HG03060 (cell line): ENCODE data around the gene PEX11B.
A peak's percentile ranks its signal among the peaks of the same experiment; 100 is the strongest.

ENCODE experiments used
- ATAC-seq: cut with Tn5 transposase; IDR thresholded peaks from one replicate; pipeline ENCODE4 v1.9.1; 2021; ENCODE audit warnings: low read depth, moderate number of reproducible peaks; ENCODE audit not compliant: unreplicated experiment

The PEX11B gene, protein sequence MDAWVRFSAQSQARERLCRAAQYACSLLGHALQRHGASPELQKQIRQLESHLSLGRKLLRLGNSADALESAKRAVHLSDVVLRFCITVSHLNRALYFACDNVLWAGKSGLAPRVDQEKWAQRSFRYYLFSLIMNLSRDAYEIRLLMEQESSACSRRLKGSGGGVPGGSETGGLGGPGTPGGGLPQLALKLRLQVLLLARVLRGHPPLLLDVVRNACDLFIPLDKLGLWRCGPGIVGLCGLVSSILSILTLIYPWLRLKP

DNA sequence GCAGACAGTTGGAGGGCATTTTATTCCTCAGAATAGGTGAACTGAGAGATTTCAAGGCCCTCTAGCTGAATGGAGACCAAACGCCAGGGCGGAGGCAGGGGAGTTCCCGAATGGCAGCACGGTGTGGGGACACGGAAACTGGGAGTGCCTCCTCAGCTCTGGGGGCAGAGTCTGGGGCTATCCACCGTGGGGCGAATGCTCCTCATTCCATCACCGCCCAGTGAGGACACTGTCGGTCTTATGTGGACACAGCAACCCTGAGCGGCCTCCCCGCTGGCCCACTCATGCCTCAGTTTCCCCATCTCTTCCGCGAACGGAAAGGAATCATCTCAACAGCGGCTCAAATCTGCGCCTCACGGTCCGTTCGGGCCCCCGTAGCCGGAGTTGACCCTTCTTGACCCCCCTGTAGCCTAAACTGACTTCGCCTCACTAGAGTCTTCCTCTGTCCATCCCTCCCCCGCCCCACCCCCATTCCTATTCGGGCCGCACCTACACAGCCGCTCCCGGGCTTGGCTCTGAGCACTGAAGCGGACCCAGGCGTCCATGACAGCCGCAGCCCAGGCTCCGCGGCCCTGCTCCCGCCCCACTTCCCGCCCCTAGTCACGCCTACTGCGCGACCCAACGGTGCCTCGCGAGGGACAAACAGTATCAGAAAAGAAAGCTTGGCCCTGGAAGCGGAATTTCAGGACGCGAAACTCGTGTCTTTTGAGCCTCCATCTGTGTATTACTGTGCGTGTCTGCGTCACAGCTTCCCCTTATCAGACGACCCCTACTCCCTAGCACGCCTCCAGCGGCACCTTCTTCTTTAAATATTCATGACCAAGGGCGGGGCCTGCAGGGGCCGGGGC lies at the start of gene PEX11B:
Gene PEX11B, minus strand, starts transcription at position 574 of the 848 bp plus-strand sequence. Its CDS starts 29 bp downstream, at position 545.
- peak; percentile 51 for ATAC-seq

DNA sequence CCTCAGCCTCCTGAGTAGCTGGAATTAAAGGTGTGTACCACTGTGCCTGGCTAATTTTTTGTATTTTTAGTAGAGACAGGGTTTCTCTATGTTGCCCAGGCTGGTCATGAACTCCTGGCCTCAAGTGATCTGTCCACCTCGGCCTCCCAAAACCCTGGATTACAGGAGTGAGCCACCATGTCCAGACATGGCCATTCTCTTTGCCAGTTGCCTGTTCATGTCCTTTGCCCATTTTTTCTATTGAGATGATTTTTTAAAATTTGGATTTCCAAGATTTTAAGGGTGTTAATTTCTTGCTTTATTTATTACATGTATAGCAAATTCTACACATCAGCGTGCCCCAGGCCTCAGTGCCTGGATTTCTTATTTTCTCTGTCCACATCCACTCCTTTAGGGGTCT lies 48.8 kb upstream of the PEX11B start:
- ATAC-seq: no peak

DNA sequence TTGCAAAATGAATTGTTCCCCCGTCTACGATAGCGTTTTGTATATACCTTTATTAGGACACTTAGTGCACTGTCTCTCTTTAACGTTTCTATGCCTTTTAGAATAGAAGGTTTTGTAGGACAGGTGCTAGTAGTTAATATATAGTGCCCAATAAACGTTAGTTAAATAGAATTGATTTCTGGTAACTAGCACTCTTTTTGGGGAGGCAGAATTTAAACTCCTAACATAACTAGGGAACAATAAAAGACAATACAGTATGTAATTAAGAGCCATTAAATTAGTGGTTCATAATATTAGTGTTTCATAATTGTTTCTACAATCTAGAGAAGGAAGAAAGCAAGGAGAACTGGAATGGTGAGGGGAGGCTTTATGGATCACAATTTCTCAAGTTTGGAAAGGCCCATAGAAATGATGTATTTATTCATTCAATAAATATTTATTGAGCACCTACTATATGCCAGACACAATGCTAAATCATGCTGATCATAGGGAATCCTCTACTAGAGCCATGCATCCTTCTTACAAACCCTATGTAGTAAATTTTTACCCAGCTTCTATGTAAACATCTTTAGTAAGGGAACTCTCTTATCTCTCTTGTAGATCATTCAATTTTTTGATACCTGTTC lies 46.7 kb upstream of the PEX11B start:
- ATAC-seq: no peak

DNA sequence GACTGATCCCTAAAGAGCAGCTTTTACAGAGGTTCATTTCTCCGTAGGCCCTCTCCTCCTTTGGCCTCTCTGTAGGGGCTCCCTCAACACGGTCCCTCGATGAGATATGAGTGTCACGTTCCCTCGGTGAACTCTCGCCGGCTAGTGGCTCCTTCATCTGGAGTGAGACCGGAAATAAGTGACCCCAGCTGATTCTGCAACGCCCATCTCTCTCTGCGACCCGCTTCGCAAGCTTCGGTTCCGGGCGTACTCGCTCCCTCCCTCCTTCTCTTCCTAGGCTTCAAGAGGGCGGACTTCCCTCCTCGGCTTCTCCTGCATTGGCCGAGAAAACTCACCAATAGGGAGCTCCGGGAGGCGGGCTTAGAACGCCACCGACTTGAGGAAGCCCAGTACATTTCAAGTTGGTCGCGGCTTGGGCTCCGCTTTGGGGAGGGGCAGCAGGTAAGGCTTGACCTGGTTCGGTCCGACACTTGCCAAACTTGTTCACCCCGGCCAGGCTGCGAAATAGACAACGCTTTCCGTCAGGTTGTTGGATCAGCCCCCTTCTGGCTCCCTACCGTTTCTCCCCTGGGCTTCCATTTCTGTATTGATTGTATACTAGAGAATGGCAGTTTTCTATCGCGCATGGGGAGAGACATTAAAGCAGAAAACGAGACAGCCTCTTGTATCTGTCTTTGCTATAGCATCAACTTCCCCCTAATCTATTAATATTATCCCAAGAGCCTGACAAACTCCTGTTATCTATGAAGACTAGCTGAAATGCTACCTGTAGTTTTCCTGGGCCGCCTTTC lies 46.0 kb upstream of the PEX11B start, which contains the start of the genes ANKRD34A and POLR3GL:
Gene ANKRD34A, minus strand, starts transcription at position 248 of the 791 bp plus-strand sequence. CDS start 2,816 bp downstream, outside the sequence.
Gene POLR3GL, plus strand, starts transcription at position 363 of the 791 bp plus-strand sequence. CDS start 10,176 bp downstream, outside the sequence.
- ATAC-seq: peak; percentile 61

DNA sequence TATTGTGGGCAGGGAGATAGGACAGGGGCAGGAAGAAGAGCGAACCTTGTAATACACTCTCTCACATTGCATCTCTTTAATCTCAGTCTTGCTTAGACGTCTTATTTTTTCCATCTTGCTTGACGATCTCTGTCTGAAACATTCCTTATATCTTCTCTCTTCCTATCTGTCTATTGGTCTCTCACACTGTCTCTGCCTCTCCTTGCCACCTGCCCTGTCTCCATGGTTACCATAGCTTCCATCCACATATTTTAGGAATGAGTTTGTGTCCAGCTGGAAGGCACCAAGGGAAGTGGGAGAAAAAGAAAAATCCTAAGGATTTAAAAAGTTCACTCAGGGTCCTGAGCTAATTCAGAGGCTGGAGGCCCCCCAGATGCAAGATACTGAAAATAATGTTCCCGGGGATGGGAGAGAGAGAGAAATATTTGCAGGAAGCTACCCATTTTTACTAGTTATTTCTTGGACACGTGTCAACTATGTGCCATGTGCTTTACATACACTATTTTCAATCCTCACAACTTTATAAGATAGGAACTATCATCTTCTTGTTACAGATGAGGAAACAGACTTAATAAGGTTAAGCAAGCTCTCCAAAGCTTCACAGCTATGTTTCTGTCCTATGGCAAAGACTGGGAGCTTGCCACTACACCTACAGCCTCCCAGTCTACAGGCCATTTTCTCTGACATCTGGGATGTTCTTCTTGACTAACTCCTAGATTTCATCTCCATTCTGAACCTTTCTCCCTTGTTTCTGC lies 44.9 kb upstream of the PEX11B start:
- no peak for ATAC-seq

DNA sequence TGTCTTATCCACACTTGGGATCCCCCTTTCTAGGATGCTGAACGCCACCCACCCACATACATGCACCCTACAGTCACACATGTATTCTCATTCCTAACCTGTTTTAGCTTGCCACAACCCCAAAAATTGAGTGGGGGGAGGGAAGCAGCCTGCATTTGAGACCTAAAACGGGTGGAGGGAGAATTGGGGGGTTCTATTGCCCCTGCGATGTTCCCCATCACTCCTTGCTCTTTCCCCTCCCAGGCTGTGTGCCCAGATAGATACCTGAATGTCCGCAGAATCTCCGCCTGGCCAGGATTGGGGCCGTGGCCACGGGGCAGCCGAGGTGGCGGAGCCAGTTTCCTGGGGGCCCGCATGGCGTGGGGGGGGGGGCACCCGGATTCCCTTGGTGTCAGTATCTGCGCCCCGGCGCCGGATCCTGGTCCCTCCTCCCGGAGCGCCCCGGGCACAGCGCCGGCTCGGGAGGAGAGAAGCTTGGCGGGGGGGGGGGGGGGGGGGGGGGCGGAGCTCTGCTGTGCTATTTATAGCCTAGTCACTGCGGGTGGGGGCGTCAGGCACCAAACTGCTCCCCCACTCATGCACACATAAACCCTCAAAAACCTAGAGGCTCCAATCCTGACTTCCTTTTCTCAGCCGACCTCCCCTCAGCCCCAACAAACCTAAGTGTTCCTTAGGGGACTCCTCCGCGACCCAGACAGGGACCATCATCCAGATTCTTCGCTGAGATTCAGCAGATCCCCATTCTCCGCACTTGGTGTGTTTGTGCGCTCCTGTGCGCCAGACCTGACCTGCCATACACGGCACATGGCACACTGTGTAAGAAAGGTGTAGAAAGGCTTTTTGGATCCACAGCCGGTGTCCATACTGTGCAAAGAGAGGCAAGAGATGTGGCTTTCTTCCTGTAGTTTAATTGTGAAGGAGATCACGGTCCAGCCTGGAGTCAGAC lies 43.9 kb upstream of the PEX11B start:
- no peak for ATAC-seq

DNA sequence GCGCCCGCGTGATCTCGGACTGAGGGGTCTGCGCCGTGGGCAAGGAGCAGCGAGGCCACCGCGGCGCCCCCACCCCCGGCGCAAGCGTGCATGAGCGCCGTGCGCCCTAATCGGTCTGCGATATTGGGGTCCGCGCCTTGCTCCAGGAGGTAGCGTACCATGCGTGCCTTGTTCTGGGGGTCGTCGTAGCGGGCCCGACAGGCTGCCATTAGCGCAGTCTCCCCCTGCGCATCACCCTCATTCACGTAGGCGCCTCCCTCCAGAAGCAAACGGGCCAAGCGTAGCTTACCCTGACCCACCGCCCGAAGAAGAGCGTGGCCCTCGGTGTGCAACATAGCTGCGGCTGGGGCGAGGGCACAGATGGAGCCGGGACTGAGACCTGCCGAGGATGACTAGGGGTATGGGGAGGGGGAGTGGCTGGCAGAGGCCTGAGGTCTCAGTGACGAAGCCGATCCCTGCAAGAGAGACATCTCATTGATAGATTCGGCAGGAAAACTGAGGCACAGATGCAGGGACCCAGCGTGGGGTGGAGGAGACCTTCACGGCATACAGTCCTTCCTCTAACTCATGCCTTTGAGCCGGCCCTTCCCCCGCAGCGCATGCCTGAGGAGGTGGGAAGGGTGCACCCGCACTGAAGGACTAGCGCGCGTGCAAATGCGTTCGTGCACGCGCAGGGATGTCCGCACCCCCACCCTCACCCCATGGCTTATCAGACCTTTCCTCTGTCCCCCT lies 43.1 kb upstream of the PEX11B start:
- ATAC-seq: no peak

DNA sequence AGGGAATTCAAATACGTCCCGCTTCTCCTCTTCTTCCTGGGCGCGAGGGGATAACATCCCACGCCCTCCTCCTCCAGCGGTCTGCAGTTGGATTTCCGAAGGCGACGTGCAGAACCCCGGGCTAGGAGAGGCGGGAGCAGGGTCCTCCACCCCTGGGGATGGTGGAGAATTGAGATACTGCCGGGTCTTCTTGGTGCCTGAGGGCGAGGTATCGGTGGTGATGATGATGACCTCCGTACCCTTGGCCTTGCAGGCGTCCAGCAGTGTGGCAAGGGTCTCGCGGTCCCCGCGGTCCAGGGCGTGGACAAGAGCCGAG lies 42.5 kb upstream of the PEX11B start:
- ATAC-seq: no peak

DNA sequence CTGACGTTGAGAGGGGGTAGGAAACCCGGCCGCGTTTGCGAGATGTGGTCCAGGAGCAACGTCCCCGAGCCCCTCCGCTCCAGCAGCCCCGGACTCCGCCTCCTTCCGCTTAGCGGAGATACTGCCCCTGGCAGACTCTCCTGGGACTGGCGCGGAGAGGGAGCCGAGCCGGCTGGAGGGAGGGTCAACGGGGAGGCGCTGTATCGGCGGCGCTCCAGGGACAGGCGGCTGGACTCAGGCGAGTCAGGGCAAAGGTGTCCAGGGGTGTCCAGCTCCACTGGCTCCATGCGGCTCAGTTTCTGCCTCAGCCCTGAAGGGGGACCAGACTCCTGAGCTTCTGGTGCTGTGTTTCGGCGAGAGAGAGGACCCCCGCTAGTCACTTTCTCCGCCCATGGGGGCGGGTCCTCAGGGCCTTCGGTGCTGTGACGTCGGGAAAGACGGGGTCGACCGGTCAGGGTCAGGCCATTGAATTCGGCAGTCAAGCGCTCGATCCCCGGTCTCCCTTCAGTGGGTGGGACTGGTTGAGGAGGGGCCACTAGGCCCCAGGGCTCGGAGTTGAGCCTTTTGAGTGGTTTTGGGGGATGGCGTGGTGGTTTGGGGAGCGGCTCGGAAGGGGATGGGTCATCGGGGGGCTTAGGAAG lies 42.1 kb upstream of the PEX11B start:
- ATAC-seq: no peak

DNA sequence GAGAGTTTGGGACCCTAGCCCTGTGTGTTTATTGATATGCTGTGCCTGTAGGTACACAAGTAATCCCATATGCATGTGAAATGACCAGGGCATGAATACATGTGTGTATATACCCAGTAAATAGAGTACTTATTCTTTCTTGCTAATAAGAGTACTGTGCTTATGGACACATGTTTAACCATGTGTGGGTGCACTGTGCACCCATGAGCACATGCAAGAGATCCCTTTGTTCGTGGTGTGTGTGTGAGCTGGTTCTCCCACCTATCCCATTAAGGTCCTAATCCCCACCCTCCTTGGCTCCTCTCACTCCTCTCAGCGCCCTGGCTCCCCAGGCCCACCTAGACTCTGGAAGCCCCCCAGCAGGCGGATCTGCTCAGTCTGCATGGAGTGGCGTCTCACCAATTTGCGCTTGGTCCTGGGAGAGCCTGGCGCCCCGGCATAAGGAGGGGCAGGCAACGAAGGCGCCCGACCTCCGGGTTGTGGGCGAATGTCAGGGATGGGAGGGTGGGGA lies 41.5 kb upstream of the PEX11B start:
- no peak for ATAC-seq

DNA sequence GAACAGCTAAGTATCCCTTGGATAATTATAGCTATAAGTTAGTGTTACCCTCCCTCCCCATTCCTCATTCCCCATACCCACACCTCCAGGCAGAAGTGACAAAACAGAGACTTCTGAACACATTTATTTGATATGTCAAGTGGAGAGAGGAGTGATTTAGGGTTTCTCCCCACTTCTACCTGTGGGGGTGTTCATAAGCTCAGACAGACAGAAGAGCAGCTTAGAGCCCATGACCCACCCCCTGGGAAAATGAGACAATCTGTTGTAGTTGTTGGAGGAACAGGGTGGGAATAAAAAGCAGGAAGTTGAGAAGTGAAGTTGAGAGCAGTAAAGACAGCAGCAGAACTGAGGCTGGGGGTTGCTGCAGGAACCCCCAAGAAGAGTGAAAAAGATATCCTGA lies 40.8 kb upstream of the PEX11B start:
- ATAC-seq: no peak

DNA sequence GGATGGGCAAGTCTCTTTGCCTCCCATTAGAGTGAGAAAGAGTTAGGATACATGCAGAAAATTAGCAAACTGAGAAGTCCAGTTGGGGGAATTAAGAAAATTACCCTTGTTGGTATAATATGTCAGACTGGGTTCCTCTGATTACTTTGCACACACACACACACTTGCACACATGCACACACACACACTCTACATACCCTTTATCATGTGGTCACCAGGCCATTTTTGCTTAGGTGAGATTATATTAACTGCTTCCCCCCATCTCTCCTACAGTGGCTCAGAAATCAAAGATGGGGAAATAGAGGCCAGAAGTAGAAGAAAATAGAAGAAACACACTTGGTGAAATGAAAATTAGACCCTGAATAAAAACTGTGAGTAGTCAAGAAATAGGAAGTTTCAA lies 40.2 kb upstream of the PEX11B start:
- ATAC-seq: no peak

DNA sequence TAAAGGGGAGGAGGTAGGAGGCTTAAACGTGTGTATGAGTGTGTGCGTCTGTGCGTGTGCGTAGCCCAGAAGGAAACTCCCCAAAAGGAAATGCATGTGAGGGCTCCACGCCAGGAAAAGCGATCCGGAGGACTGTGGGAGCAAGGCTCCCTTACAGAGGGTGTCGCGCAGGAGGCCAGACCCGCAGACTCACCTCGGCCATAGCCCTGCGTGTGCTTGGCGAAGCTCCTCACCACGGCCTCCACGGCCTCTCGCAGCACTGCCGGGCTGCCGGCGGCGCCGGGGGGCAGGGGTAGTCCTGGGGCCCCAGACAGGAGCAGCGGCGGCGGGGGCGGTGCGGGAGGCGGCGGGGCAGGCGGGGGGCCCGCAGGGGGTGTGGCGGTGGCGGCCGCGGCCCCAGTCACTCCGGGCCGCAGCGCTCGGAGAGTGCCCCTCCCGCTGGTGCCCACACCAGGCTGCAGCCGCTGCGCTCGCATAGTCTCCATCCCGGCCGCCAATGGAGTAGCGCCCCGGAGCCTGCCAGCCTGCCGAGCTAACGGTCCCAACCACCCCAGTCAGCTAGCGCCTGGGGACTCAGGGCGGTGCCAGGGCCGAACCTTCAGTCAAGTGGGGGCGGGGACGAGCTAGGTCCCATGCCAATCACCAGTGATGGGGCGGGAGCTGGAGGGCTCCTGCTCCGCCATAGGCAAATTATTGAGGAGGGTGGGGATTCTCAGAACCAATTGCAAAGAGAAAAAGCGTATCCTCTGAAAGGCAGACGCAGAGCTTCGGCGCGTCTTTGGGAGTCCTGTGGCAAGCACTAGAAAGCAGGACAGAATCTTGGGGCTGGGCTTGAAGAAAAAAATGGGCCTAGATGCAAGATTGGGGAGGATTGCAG lies 39.2 kb upstream of the PEX11B start, which contains the start of gene LIX1L:
Gene LIX1L, minus strand, starts transcription at position 575 of the 877 bp plus-strand sequence. Its CDS starts 90 bp downstream, at position 485.
- peak; percentile 86 for ATAC-seq

DNA sequence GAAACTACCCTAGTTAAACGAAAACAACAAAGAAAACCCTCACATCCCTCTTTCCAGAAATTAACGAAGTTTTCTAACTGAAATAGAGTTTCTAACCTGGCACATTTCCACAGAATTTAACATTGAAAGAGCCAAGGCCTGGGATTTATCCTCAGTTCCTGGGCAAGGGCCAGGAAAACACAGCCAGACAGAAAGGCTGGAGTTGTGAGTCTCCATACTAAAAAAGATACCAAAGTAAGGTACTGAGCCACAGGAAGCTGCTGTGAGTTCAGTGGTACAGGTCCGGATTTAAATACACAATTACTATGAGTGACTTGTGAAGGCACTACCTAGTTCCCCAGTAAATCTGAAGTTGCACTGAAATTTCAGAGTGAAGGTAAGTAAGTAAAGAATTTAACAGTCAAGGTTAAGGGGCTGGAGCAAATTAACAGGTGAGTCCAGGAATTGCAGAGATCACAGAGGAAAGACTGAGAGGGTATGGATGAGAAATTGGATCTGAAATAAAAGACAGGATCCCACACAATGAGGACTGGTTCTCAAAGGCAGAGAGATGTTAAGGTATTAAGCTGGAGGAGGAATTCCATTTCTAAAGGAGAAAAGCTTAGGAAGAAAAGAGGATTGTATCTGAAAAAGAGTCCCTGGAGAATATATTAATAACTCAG lies 38.4 kb upstream of the PEX11B start:
- no peak for ATAC-seq

DNA sequence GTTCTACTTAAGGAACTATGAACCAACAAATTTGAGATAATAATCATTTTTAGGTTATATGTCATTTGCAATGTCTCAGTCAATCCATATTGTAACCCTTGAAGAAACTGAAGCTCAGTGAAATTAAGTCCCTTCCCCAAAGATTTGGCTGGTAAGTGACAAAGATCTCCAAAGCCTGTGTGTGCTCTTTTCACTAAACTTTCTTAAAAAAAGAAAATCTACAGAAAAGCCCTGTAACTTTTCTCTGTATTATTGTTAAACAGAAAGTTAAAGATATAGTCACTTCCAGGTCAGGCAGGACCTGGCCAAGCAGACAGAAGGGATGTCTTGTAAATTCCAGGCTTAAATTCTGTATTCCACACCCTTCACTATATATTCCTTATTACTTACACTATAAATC lies 37.8 kb upstream of the PEX11B start:
- no peak for ATAC-seq

DNA sequence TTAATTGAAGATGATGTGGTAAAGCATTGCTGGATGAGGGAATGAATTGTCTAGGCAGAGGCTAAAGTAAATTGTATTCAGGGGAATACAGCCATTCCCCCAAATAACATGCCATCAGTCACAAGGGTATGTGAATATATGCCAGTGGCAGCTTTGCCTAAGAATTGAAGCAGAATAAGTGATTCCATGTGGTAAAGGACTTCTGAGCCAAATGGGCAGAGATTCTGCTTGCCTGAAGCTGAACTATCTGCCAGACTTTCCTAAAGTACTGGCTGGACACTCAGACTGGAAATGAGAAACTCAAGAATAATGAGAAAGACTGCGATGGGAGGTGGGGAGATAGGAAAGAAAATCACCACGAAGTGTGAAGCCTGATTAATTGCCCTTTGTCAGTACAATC lies 36.9 kb upstream of the PEX11B start:
- ATAC-seq: no peak
